ENCODE results near the gene RAN. TPM values are rescaled to one million over a fixed set of nuclear protein-coding genes. Genes with fewer than 3 reads are reported as not detected.
"Not testable (repeated sequence)": the region's sequence is repeated elsewhere in the genome, so short reads cannot be mapped to it uniquely, and the experiment has no call there.

The RAN gene
- total RNA-seq, 1 donor from 2014 or later: 519 TPM

- DNase-seq (ENCODE audit: low spot score): no peak
- Mint-ChIP-seq H3K4me1 (ENCODE audit: low read depth) (peaks cover 6% of the 10 kb centered on the region), H3K36me3 (ENCODE audit: low read depth) (peaks cover 16% of the 10 kb centered on the region), H3K9me3 (ENCODE audit: low read depth) (no peaks in the 10 kb centered on the region), H3K27me3 (ENCODE audit: low read depth) (no peaks in the 10 kb centered on the region), H3K27ac (ENCODE audit: unreplicated experiment) (no peak overlapping the region), H3K4me3 (ENCODE audit: unreplicated experiment) (no peak overlapping the region)
- no peak for TF ChIP-seq CTCF (IDR thresholded peaks at IDR 0.05)
These were observed 9.2 kb downstream of the RAN start for GRCh38 chr12:130881046-130881445.

GRCh38 chr12:130881548-130881947 lies 9.7 kb downstream of the RAN start:
- no peak for DNase-seq (ENCODE audit: low spot score)
- Mint-ChIP-seq H3K36me3 (ENCODE audit: low read depth) (peaks cover 13% of the 10 kb centered on the region), H3K4me1 (ENCODE audit: low read depth) (peaks cover 6% of the 10 kb centered on the region), H3K27me3 (ENCODE audit: low read depth) (no peaks in the 10 kb centered on the region), H3K4me3 (ENCODE audit: unreplicated experiment) (no peak overlapping the region), H3K27ac (ENCODE audit: unreplicated experiment) (no peak overlapping the region), H3K9me3 (ENCODE audit: low read depth) (no peaks in the 10 kb centered on the region)
- TF ChIP-seq CTCF (IDR thresholded peaks at IDR 0.05): no peak

GRCh38 chr12:130887190-130887589 lies 15.3 kb downstream of the RAN start:
- H3K27me3 Mint-ChIP-seq (ENCODE audit: low read depth); H3K9me3 Mint-ChIP-seq (ENCODE audit: low read depth); H3K4me1 Mint-ChIP-seq (ENCODE audit: low read depth); H3K4me3 Mint-ChIP-seq (ENCODE audit: unreplicated experiment); DNase-seq (ENCODE audit: low spot score); H3K27ac Mint-ChIP-seq (ENCODE audit: unreplicated experiment); H3K36me3 Mint-ChIP-seq (ENCODE audit: low read depth): not testable (repeated sequence)

GRCh38 chr12:130904064-130904463 lies 32.2 kb downstream of the RAN start:
- no peak for DNase-seq (ENCODE audit: low spot score)
- Mint-ChIP-seq H3K4me3 (ENCODE audit: unreplicated experiment) (no peak overlapping the region), H3K4me1 (ENCODE audit: low read depth) (no peaks in the 10 kb centered on the region), H3K27ac (ENCODE audit: unreplicated experiment) (no peak overlapping the region), H3K27me3 (ENCODE audit: low read depth) (peaks cover 6% of the 10 kb centered on the region), H3K36me3 (ENCODE audit: low read depth) (no peaks in the 10 kb centered on the region), H3K9me3 (ENCODE audit: low read depth) (no peaks in the 10 kb centered on the region)
- TF ChIP-seq CTCF (IDR thresholded peaks at IDR 0.05): no peak

GRCh38 chr12:130904936-130905455 lies 33.1 kb downstream of the RAN start:
- DNase-seq (ENCODE audit: low spot score); H3K9me3 Mint-ChIP-seq (ENCODE audit: low read depth); H3K36me3 Mint-ChIP-seq (ENCODE audit: low read depth); H3K4me1 Mint-ChIP-seq (ENCODE audit: low read depth); H3K4me3 Mint-ChIP-seq (ENCODE audit: unreplicated experiment); H3K27ac Mint-ChIP-seq (ENCODE audit: unreplicated experiment); H3K27me3 Mint-ChIP-seq (ENCODE audit: low read depth): not testable (repeated sequence)

- Mint-ChIP-seq H3K9me3 (ENCODE audit: low read depth) (peaks cover 17% of the 10 kb centered on the region), H3K4me3 (ENCODE audit: unreplicated experiment) (no peak overlapping the region), H3K27me3 (ENCODE audit: low read depth) (peaks cover 2% of the 10 kb centered on the region), H3K36me3 (ENCODE audit: low read depth) (no peaks in the 10 kb centered on the region), H3K27ac (ENCODE audit: unreplicated experiment) (no peak overlapping the region), H3K4me1 (ENCODE audit: low read depth) (no peaks in the 10 kb centered on the region)
- DNase-seq (ENCODE audit: low spot score): no peak
- no peak for TF ChIP-seq CTCF (IDR thresholded peaks at IDR 0.05)
These were observed 37.2 kb downstream of the RAN start for GRCh38 chr12:130909111-130909510.

All from chondrocyte (in vitro differentiated cells).